Chondrocyte (in vitro differentiated cells): ENCODE results near the gene ARIH1. TPM values are rescaled to one million over a fixed set of nuclear protein-coding genes. Genes with fewer than 3 reads are reported as not detected.

ENCODE experiments used
- DNase-seq: peaks from one replicate; pipeline ENCODE4 v3.0.0; 2021; ENCODE audit warnings: mixed read lengths, low spot score
- H3K27ac Mint-ChIP-seq: one replicate; pipeline ENCODE4 v1.8.0; 2021; ENCODE audit warnings: mild to moderate bottlenecking, moderate library complexity, mixed read lengths; ENCODE audit not compliant: unreplicated experiment
- H3K27me3 Mint-ChIP-seq: 2 replicates; pipeline ENCODE4 v1.8.0; 2021; ENCODE audit warnings: low read depth, mixed read lengths
- H3K36me3 Mint-ChIP-seq: 2 replicates; pipeline ENCODE4 v1.8.0; 2021; ENCODE audit warnings: low read depth, mixed read lengths
- H3K4me1 Mint-ChIP-seq: 2 replicates; pipeline ENCODE4 v1.8.0; 2021; ENCODE audit warnings: low read depth, mild to moderate bottlenecking, mixed read lengths
- H3K4me3 Mint-ChIP-seq: one replicate; pipeline ENCODE4 v1.8.0; 2021; ENCODE audit warnings: mild to moderate bottlenecking, moderate library complexity, mixed read lengths; ENCODE audit not compliant: unreplicated experiment
- H3K9me3 Mint-ChIP-seq: 2 replicates; pipeline ENCODE4 v1.8.0; 2021; ENCODE audit warnings: low read depth, mixed read lengths
- total RNA-seq: library from RNA; stranded (reverse); gene quantifications from 3 replicates; pipeline ENCODE4 v1.2.1, GENCODE V29; 2021
- TF ChIP-seq, protein P1 (sequence below): fragments of 200-600 bp; sonication (generic); IDR thresholded peaks from 2 replicates; pipeline ENCODE4 v1.5.0; 2021; ENCODE audit warnings: antibody characterized with exemption, mild to moderate bottlenecking, moderate library complexity

ARIH1 gene
- total RNA-seq, 1 donor from 2014 or later: 164 TPM

DNA sequence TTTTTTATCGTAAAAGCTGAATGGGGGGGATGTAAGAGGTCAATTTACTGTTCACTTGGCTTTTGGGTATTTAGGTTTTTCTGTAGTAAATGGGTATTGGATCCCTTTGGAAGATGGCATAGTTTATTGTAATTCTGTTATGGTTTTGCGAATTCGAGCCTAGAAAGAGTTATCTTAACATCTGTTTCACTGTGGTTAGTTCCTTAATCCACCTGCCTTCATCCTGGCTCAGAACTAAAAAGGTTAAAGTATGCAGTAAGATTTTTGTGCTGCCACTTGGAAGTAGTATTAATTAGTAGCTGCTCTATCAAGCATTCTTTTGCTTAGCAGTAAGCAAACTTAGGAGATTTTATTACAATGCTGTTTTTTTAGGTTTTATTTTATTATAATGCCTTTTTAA is 62.4 kb downstream of the ARIH1 start:
- H3K27me3 Mint-ChIP-seq: no peaks in the 10 kb centered on the region
- TF ChIP-seq, protein P1, sequence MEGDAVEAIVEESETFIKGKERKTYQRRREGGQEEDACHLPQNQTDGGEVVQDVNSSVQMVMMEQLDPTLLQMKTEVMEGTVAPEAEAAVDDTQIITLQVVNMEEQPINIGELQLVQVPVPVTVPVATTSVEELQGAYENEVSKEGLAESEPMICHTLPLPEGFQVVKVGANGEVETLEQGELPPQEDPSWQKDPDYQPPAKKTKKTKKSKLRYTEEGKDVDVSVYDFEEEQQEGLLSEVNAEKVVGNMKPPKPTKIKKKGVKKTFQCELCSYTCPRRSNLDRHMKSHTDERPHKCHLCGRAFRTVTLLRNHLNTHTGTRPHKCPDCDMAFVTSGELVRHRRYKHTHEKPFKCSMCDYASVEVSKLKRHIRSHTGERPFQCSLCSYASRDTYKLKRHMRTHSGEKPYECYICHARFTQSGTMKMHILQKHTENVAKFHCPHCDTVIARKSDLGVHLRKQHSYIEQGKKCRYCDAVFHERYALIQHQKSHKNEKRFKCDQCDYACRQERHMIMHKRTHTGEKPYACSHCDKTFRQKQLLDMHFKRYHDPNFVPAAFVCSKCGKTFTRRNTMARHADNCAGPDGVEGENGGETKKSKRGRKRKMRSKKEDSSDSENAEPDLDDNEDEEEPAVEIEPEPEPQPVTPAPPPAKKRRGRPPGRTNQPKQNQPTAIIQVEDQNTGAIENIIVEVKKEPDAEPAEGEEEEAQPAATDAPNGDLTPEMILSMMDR: no peak
- DNase-seq: no peak
- H3K4me1 Mint-ChIP-seq: peaks cover 15% of the 10 kb centered on the region
- H3K36me3 Mint-ChIP-seq: peaks cover 13% of the 10 kb centered on the region
- H3K27ac Mint-ChIP-seq: no peak overlapping the region
- peaks cover 9% of the 10 kb centered on the region for H3K9me3 Mint-ChIP-seq
- H3K4me3 Mint-ChIP-seq: no peak overlapping the region

DNA sequence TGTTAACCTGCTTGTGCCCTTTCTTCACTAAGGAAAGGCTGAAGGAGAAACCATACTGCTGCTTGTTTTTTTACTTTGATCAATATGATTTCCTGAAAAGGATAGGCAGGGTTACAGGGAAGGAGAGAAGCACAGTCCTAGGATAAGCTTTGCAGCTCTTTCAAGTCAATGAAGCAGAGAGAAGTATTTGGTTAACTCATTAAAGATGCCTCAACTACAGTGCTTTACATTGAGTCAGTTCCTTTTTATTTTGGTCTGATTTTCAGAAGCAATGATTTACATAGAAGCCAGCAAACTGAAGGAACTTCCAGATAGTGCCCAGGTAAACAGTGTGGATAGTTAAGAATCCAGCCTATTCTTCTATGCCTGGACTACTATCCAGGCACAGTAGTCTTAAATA is 64.8 kb downstream of the ARIH1 start:
- TF ChIP-seq, protein P1: no peak
- H3K27me3 Mint-ChIP-seq: no peaks in the 10 kb centered on the region
- H3K4me3 Mint-ChIP-seq: no peak overlapping the region
- peaks cover 15% of the 10 kb centered on the region for H3K4me1 Mint-ChIP-seq
- peaks cover 15% of the 10 kb centered on the region for H3K36me3 Mint-ChIP-seq
- H3K9me3 Mint-ChIP-seq: peaks cover 13% of the 10 kb centered on the region
- H3K27ac Mint-ChIP-seq: peak overlapping the region; percentile 6
- no peak for DNase-seq

DNA sequence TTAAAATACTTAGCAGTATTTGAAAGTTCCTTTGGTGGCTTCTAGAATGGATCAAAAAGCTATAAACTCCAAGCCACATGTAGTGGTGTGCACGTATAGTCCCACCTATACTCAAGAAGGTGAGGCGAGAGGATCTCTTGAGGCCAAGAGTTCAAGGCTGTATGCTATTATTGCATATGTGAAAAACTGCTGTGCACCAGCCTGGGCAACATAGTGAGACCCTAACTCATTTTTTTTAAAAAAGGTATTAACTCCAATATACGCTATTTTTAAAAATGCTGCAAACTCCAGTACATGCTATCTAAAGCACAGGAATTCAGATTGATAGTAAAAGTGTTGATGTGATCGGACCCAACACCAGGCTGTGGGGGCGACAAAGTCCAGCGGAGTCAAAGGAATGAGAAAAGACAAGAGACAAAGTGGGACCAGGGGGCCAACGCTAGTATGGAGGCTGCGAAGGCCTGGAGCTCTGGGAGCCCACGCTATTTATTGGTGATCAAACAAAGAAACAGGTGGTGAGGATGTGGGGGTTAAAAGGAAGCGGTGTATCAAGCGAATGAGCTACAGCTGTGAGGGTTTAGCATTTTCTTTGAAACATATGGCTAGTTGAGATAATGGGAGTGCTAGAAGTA is 66.6 kb downstream of the ARIH1 start:
- Mint-ChIP-seq H3K36me3 (peaks cover 18% of the 10 kb centered on the region), H3K27me3 (no peaks in the 10 kb centered on the region), H3K4me1 (peaks cover 15% of the 10 kb centered on the region), H3K9me3 (peaks cover 13% of the 10 kb centered on the region), H3K4me3 (no peak overlapping the region), H3K27ac (no peak overlapping the region)
- DNase-seq: no peak
- TF ChIP-seq, protein P1: no peak

DNA sequence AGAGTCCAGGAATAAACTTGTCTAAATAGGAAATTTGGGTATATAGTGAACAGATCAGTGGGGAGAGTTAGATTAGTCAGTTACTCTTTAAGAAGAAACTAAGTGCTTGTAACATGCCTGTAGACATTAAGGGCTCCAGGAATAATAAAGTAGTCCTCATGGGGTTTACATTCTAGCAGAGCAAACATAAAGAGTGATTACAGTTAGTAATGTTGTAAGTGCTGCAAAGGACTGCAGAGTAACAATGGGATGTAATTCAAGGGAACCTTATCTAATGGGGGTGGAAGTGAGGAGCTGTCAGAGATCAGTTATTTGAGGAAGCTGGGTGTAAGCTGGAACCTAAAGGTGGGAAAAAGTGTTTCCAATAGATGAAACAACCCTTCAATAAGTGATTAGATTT is 67.5 kb downstream of the ARIH1 start:
- Mint-ChIP-seq H3K27me3 (no peaks in the 10 kb centered on the region), H3K4me3 (no peak overlapping the region), H3K9me3 (peaks cover 13% of the 10 kb centered on the region), H3K27ac (no peak overlapping the region), H3K4me1 (peaks cover 9% of the 10 kb centered on the region), H3K36me3 (peaks cover 21% of the 10 kb centered on the region)
- TF ChIP-seq, protein P1: no peak
- DNase-seq: no peak

DNA sequence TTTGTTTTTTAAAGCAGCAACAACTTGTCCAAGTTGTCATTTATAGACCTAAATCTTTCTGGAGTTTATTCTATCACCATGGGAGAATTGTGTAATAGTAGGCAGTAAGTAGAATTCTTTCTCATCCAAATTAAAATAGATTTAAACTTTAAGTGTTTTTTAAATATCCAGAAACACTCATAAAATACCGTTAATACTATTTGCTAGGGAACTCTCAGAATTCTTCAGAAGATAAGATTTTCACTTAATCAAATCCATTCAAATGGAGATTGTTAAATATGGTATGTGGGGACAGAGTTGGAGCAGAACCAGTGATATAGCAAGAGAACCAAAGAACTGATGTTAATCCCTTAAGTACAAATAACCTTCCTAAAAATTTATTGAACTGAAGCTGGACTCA is 71.0 kb downstream of the ARIH1 start:
- Mint-ChIP-seq H3K27ac (no peak overlapping the region), H3K27me3 (no peaks in the 10 kb centered on the region), H3K36me3 (peaks cover 14% of the 10 kb centered on the region), H3K9me3 (peaks cover 13% of the 10 kb centered on the region), H3K4me1 (no peaks in the 10 kb centered on the region), H3K4me3 (no peak overlapping the region)
- TF ChIP-seq, protein P1: no peak
- no peak for DNase-seq
